GM11168 (cell line): ENCODE data around the gene BCAM.
"Not testable (repeated sequence)": the region's sequence is repeated elsewhere in the genome, so short reads cannot be mapped to it uniquely, and the experiment has no call there.

Experiments
- in situ Hi-C: fragments of 300-500 bp; cut with MboI; formaldehyde crosslinking; loops from one replicate; pipeline ENCODE4 v1.12.0; 2022; ENCODE audit warnings: low sequenced_read_pairs; ENCODE audit not compliant: unreplicated experiment

Gene BCAM

GRCh38 chr19:44808463-44809371 lies at the start of gene BCAM:
Gene BCAM, plus strand, starts transcription at chr19:44809103. Its CDS starts 22 bp downstream, at chr19:44809125.
- in situ Hi-C loops: no loop called here

- in situ Hi-C loops: no loop called here
Observed at GRCh38 chr19:44762038-44762437, 46.9 kb upstream of the BCAM start.

GRCh38 chr19:44765033-44765948 lies 43.6 kb upstream of the BCAM start:
- in situ Hi-C loops: no loop called here

- in situ Hi-C loops: no loop called here
Observed at GRCh38 chr19:44765949-44766335, 43.0 kb upstream of the BCAM start.

GRCh38 chr19:44767295-44768180 lies 41.4 kb upstream of the BCAM start:
- in situ Hi-C loops: no loop called here

DNA sequence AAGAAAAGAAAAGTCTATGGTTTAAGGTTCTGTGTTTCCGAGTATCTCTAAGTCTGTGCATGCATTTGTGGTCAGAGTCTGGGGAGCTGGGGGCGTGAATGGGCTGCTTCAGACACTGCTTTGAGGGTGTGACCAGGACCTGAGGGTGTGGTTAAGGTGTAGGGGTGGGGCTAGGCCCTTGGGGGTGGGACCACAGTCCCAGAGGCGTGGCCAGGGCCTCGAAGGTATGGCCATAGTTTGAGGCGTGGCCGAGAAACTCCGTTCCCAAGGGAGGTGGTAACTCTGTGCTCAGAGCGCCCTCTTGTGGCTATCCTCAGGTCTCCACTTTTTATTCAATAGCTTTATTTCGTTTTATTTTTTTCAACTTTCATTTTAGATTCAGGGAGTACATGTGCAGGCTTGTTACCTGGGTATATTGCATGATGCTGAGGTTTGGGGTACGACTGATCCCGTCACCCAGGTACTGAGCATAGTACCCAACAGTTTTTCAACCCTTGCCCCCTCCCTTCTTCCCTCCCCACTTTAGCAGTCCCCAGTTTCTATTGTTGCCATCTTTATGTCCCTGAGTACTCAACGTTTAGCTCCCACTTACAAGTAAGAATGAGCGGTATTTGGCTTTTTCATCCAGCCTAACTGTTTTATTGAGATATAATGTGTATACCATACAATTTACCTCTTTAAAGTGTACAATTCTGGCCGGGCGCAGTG lies 38.2 kb upstream of the BCAM start:
- in situ Hi-C loops: no loop called here

- in situ Hi-C loops: not testable (repeated sequence)
Observed at GRCh38 chr19:44772144-44772543, 36.8 kb upstream of the BCAM start.

GRCh38 chr19:44772959-44773358 lies 35.9 kb upstream of the BCAM start:
- in situ Hi-C loops: no loop called here

DNA sequence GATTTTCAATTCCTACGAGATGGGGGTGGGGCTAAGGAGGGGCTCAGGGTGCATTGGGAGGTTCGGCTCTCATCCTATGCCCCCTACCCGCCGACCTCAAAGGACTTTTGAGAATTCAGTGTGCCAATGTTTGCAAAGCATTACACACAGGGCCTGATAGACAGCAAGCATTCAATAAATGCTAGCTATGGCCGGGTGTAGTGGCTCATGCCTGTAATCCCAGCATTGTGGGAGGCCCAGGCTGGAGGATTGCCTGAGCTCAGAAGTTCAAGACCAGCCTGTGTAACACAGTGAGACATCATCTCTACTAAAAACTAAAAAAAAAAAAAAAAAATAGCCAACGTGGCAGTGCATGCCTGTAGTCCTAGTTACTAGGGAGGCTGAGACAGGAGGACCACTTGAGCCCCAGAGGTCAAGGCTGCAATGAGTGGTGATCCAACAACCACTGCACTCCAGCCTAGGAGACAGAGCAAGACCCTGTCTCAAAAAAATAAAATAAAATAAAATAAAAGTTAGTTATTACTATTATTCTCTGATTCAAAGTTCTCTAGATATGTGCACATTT lies 33.1 kb upstream of the BCAM start:
- in situ Hi-C loops: no loop called here

GRCh38 chr19:44776402-44777096 lies 32.4 kb upstream of the BCAM start:
- in situ Hi-C loops: no loop called here

DNA sequence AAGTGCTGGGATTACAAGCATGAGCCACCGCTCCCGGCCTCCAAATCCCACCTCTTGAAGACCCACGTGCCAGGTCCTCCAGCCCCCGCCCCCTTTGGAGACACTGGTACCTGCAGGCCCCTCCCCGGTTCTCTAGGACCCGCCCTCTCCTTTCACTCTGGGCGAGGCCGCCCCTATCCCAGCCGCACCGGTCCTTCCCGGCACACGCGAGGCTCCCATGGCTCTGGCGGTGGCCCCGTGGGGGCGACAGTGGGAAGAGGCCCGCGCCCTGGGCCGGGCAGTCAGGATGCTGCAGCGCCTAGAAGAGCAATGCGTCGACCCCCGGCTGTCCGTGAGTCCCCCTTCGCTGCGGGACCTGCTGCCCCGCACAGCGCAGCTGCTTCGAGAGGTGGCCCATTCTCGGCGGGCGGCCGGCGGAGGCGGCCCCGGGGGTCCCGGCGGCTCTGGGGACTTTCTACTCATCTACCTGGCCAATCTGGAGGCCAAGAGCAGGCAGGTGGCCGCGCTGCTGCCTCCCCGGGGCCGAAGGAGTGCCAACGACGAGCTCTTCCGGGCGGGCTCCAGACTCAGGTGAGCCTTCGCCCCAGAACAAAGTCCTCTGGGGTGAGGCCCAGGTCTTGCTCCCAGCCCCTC lies 31.1 kb upstream of the BCAM start, which contains the start of gene CBLC:
TSS of gene CBLC (plus strand) at position 176 of the 633 bp plus-strand sequence. CDS start at position 218, 42 bp downstream.
- in situ Hi-C loops: no loop called here

DNA sequence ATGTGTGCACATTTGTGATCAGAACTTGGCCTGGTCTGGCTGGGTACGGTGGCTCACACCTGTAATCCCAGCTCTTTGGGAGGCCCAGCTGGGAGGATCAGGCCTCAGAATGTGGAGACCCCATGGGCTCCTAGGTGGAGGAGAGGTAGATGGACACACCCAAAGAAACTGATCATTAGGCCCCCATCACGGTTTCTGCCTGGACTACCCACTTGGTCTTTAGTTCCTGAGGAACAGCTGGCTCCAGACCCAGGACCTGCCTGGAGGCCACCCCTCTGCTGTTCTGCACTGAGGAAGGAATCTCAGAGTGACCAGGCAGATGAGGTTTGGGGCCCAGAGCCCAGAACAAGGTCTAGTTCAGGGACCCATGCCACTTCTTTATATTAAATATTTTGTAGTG lies 29.8 kb upstream of the BCAM start:
- in situ Hi-C loops: no loop called here

DNA sequence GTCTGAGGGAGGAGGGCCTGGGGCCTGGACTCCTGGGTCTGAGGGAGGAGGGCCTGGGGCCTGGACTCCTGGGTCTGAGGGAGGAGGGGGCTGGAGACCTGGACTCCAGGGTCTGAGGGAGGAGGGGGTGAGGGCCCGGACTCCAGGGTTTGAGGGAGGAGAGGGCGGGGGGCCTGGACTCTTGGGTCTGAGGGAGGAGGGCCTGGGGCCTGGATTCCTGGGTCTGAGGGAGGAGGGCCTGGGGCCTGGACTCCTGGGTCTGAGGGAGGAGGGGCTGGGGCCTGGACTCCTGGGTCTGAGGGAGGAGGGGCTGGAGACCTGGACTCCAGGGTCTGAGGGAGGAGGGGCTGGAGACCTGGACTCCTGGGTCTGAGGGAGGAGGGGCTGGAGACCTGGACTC lies 27.2 kb upstream of the BCAM start:
- in situ Hi-C loops: not testable (repeated sequence)

- in situ Hi-C loops: no loop called here
Observed at GRCh38 chr19:44782729-44783128, 26.2 kb upstream of the BCAM start.

- in situ Hi-C loops: no loop called here
Observed at GRCh38 chr19:44783545-44783944, 25.4 kb upstream of the BCAM start.

DNA sequence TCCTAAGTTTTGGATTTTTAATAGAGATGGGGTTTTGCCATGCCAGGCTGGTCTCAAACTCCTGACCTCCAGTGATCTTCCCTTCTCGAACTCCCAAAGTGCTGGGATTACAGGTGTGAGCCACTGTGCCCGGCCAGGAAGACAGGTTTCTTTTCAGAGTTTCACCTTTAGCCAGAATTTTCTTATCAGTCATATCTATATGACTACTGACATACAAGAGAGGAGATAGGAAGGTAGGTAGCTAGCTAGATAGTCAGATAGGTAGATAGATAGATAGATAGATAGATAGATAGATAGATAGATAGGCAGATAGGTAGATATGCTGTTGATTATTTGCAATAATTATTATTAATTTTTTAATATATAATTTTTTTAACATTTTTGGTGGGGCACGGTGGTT lies 23.6 kb upstream of the BCAM start:
- in situ Hi-C loops: no loop called here

DNA sequence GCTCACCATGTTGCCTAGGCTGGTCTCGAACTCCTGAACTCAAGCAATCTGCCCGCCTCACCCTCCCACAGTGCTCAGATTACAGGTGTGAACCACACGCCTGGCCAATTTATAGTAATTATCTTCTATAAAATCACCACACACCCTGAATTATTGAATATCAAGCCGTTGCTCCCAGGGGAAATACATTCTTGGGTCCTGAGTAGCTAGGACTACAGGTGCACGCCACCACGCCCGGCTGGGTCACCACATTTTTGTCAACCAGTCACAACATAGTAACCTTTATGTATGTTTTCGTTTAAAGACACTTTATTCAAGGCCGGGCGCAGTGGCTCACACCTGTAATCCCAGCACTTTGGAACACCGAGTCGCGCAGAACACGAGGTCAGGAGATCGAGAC lies 22.9 kb upstream of the BCAM start:
- in situ Hi-C loops: no loop called here

DNA sequence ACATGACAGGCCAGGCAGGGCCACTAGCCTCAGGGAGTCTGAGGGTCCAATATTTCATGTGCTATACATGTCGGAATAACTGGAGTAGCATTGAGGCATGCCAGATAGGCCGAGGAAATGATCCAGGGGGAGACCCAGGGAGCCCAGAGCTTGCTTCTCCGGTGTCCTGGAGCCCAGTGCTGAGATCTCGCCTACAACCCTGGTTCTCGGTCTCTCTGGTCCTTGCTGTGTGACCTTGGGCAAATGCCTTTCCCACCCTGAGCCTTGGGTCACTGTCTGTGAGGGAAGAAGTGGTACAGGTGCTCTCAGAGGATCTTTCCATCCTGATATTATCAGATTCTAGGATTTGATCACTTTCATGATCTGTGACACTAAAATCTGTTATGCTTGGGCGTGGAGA lies 19.9 kb upstream of the BCAM start:
- in situ Hi-C loops: no loop called here
